PC-9 (cell line): ENCODE results near the gene KRCC1. TPM values are rescaled to one million over a fixed set of nuclear protein-coding genes. Genes with fewer than 3 reads are reported as not detected.
"Not testable (repeated sequence)": the region's sequence is repeated elsewhere in the genome, so short reads cannot be mapped to it uniquely, and the experiment has no call there.

ENCODE experiments used
- BruUV-seq: library from RNA; stranded (reverse); fragments of 400-500 nt; replicated peaks from 2 replicates; lab custom pipeline; 2021; lab: Mats Ljungman, UMichigan
- CTCF ChIA-PET: fragments of 300-600 bp; sonication (Branson Sonifier 250); formaldehyde crosslinking; loops from one replicate; lab custom pipeline; 2022; ENCODE audit warnings: antibody characterized with exemption; lab: Charles Lee
- POLR2A ChIA-PET: fragments of 300-600 bp; sonication (Branson Sonifier 250); formaldehyde crosslinking; loops from one replicate; lab custom pipeline; 2022; ENCODE audit warnings: antibody characterized with exemption; ENCODE audit not compliant: unreplicated experiment; lab: Charles Lee
- DNase-seq, 2 experiments: peaks; one replicate each; pipeline versions ENCODE4 v3.0.0 to v3.0.0-alpha.2; 2015 to 2022; ENCODE audit warnings: mixed read lengths in 1 of 2
- H2AFZ ChIP-seq: fragments of 200-600 bp; sonication (generic); 2 replicates; pipeline ENCODE4 v1.8.1; 2017; ENCODE audit warnings: antibody characterized with exemption
- H3F3A ChIP-seq: fragments of 200-600 bp; sonication (generic); 2 replicates; pipeline ENCODE4 v1.8.1; 2017; ENCODE audit warnings: antibody characterized with exemption, mild to moderate bottlenecking, low read depth; ENCODE audit not compliant: insufficient read depth
- H3K27ac ChIP-seq: fragments of 200-600 bp; sonication (generic); 2 replicates; pipeline ENCODE4 v1.6.1; 2016; ENCODE audit warnings: mixed run types
- H3K27me3 ChIP-seq: fragments of 200-600 bp; sonication (generic); 2 replicates; pipeline ENCODE4 v1.6.1; 2016; ENCODE audit warnings: low read depth, mixed run types; ENCODE audit not compliant: insufficient read depth
- H3K36me3 ChIP-seq: fragments of 200-600 bp; sonication (generic); 2 replicates; pipeline ENCODE4 v1.6.1; 2016; ENCODE audit warnings: low read depth, mixed run types
- H3K4me1 ChIP-seq: fragments of 200-600 bp; sonication (generic); replicated peaks from 2 replicates; pipeline ENCODE4 v1.6.1; 2016; ENCODE audit warnings: mixed run types; ENCODE audit not compliant: insufficient read depth
- H3K4me2 ChIP-seq: fragments of 200-600 bp; sonication (generic); 2 replicates; pipeline ENCODE4 v1.6.1; 2017; ENCODE audit warnings: mixed run types
- H3K4me3 ChIP-seq: fragments of 200-600 bp; sonication (generic); 2 replicates; pipeline ENCODE4 v1.6.1; 2016; ENCODE audit warnings: mixed run types
- H3K79me2 ChIP-seq: fragments of 200-600 bp; sonication (generic); 2 replicates; pipeline ENCODE4 v1.6.1; 2017; ENCODE audit warnings: low read depth, mixed run types
- H3K9me2 ChIP-seq: fragments of 200-600 bp; sonication (generic); 2 replicates; pipeline ENCODE4 v1.8.1; 2017; ENCODE audit warnings: mild to moderate bottlenecking; ENCODE audit not compliant: insufficient read depth
- H3K9me3 ChIP-seq: fragments of 200-600 bp; sonication (generic); 2 replicates; pipeline ENCODE4 v1.8.1; 2016; ENCODE audit warnings: low read depth; ENCODE audit not compliant: insufficient read depth
- H4K20me1 ChIP-seq: fragments of 200-600 bp; sonication (generic); 2 replicates; pipeline ENCODE4 v1.8.1; 2017; ENCODE audit not compliant: insufficient read depth
- EZH2 ChIP-seq: fragments of 200-600 bp; sonication (generic); IDR thresholded peaks from 2 replicates; pipeline ENCODE4 v1.8.0; 2017; ENCODE audit warnings: antibody characterized with exemption, low read depth
- intact Hi-C: fragments of 100-400 bp; cut with micrococcal nuclease; formaldehyde crosslinking; loops from one replicate; pipeline ENCODE4 v1.10.0; 2022; ENCODE audit not compliant: unreplicated experiment
- total RNA-seq: library from RNA; stranded (reverse); gene quantifications from 2 replicates; pipeline ENCODE4 v1.2.3, GENCODE V29; 2021
- TF ChIP-seq, protein P1 (sequence below): fragments of 200-600 bp; sonication (generic); conservative IDR thresholded peaks from 2 replicates; pipeline ENCODE4 v1.6.1; 2017; ENCODE audit warnings: mixed run types, antibody characterized with exemption, mild to moderate bottlenecking, moderate library complexity

The KRCC1 gene
- total RNA-seq, 1 experiment from 2014 or later: 17.4 TPM

DNA sequence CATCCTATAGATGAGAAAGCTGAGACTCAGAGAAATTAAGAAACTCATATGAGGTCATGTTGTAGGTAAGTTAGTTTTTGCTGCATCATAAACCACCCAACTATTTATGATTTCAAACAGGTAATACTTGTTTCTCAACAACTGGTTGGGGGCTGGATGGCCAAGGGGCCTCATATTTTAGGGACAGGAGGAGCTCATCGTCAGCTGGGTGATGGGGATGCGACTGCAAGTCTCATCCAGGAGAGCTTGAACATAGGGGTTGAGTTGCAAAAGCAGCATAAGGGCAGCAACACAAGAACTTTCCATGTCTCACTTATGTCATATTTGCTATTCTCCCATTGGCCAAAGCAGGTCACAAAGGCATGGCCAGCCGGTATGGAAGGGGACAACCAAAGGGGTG, 35.6 kb downstream of the KRCC1 start:
- 0 out of 2 replicates have a peak, but pooled peaks cover 7% of the 10 kb centered on the region for H3K4me1 ChIP-seq
- intact Hi-C loops: no loop called here
- no peaks in the 10 kb centered on the region for H4K20me1 ChIP-seq
- H3K9me2 ChIP-seq: no peaks in the 10 kb centered on the region
- TF ChIP-seq EZH2: no peak
- TF ChIP-seq, protein P1, sequence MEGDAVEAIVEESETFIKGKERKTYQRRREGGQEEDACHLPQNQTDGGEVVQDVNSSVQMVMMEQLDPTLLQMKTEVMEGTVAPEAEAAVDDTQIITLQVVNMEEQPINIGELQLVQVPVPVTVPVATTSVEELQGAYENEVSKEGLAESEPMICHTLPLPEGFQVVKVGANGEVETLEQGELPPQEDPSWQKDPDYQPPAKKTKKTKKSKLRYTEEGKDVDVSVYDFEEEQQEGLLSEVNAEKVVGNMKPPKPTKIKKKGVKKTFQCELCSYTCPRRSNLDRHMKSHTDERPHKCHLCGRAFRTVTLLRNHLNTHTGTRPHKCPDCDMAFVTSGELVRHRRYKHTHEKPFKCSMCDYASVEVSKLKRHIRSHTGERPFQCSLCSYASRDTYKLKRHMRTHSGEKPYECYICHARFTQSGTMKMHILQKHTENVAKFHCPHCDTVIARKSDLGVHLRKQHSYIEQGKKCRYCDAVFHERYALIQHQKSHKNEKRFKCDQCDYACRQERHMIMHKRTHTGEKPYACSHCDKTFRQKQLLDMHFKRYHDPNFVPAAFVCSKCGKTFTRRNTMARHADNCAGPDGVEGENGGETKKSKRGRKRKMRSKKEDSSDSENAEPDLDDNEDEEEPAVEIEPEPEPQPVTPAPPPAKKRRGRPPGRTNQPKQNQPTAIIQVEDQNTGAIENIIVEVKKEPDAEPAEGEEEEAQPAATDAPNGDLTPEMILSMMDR: no peak
- H3K4me2 ChIP-seq: no peak overlapping the region
- H3K27me3 ChIP-seq: no peaks in the 10 kb centered on the region
- H3K9me3 ChIP-seq: no peaks in the 10 kb centered on the region
- H3K27ac ChIP-seq: no peak overlapping the region
- CTCF ChIA-PET: no interaction called here
- POLR2A ChIA-PET: no interaction called here
- peaks cover 8% of the 10 kb centered on the region; the same call in 1 of the 2 replicates for H3F3A ChIP-seq
- no peak overlapping the region for H3K4me3 ChIP-seq
- BruUV-seq: no TSS peak
- H3K79me2 ChIP-seq: no peaks in the 10 kb centered on the region
- H3K36me3 ChIP-seq: no peaks in the 10 kb centered on the region
- no peak overlapping the region for H2AFZ ChIP-seq
- DNase-seq: no peak

DNA sequence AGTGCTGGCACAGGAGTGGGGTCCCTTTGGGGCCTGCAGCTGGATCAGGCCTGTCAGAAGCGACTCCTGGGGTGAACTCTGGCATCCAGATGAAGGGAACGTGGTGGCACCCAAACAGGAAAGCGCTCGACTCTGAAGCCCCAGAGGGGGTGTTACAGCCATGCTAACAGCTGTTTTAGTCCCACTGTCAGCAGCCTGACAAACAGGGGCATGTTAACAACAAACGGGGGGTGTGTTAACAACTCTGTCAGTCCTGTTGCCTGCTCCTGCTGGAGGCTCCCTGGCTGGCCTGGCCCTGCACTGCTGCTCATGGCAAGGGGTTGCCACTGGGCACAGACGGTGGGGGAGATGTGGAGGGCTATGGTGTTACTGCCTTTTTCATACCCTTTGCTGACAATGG, 36.7 kb downstream of the KRCC1 start:
- CTCF ChIA-PET: no interaction called here
- Histone ChIP-seq H3K36me3 (no peaks in the 10 kb centered on the region), H3K27me3 (no peaks in the 10 kb centered on the region), H3K79me2 (no peaks in the 10 kb centered on the region), H4K20me1 (no peaks in the 10 kb centered on the region), H3K4me2 (no peak overlapping the region), H3K9me3 (no peaks in the 10 kb centered on the region), H3K27ac (no peak overlapping the region), H3F3A (peaks cover 8% of the 10 kb centered on the region; the same call in 1 of the 2 replicates), H3K9me2 (no peaks in the 10 kb centered on the region), H3K4me3 (no peak overlapping the region), H2AFZ (no peak overlapping the region), H3K4me1 (0 out of 2 replicates have a peak, but pooled peaks cover 7% of the 10 kb centered on the region)
- TF ChIP-seq, protein P1: no peak
- no peak for TF ChIP-seq EZH2
- BruUV-seq: no TSS peak
- intact Hi-C loops: no loop called here
- POLR2A ChIA-PET: no interaction called here
- no peak for DNase-seq

DNA sequence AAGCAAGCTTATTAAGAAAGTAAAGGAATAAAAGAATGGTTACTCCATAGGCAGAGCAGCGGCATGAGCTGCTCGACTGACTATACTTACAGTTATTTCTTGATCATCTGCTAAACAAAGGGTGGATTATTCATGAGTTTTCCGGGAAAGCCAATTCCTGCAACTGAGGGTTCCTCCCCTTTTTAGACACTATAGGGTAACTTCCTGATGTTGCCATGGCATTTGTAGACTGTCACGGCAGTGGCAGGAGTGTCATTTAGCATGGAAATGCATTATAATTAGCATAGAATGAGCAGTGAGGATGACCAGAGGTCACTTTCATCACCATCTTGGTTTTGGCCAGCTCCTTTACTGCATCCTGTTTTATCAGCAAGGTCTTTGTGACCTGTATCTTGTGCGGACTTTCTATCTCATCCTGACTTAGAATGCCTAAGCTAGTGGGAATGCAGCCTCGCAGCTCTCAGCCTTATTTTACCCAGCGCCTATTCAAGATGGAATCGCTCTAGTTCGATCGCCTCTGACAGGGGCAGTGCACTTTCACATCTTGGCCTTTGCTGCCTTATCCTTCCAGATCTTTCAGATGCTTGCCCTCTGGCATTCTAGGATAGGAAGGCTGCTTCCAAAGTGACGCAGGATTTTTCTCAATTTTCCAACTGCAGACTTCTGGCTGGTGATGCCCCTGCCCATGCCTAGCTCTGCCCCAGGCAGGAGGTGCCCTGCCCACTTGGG, 37.3 kb downstream of the KRCC1 start:
- H3K9me2 ChIP-seq, intact Hi-C loops, BruUV-seq, DNase-seq, H3K9me3 ChIP-seq, H3K27me3 ChIP-seq, H3F3A ChIP-seq, H3K79me2 ChIP-seq, H2AFZ ChIP-seq, H3K27ac ChIP-seq, H3K4me1 ChIP-seq, CTCF ChIA-PET, H4K20me1 ChIP-seq, H3K4me3 ChIP-seq, H3K36me3 ChIP-seq: not testable (repeated sequence)
- H3K4me2 ChIP-seq: peak overlapping the region; percentile 74; the same call in 1 of the 2 replicates
- POLR2A ChIA-PET: interaction anchor here (1.0 kb wide), 1 partner anchor 36 kb away, joined by 3 read pairs; no protein-coding TSS in a partner anchor

DNA sequence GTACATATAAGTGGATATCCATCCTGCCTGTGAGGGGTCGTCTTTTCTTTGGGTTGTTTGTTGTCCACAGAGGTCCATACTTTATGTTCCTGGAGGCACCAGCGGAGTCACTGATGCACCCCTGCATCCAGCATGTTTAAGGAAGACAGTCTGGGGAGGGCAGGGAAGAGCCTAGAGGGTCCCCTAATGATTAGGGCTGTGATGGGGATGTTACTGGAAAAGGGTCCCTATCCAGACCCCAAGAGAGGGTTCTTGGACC, 37.9 kb downstream of the KRCC1 start:
- H3K9me3 ChIP-seq, H3K27ac ChIP-seq, H3K4me1 ChIP-seq, H3K27me3 ChIP-seq, H3F3A ChIP-seq, H3K79me2 ChIP-seq, BruUV-seq, H3K36me3 ChIP-seq, DNase-seq, CTCF ChIA-PET, H4K20me1 ChIP-seq, H3K9me2 ChIP-seq: not testable (repeated sequence)
- intact Hi-C loops: loop anchor here (2.0 kb wide), 1 partner anchor 37 kb away; the partner anchor contains the start of gene KRCC1
- POLR2A ChIA-PET: interaction anchor here (1.0 kb wide), 1 partner anchor 37 kb away, joined by 3 read pairs; no protein-coding TSS in a partner anchor
- peak overlapping the region; percentile 74 for H3K4me2 ChIP-seq
- H2AFZ ChIP-seq: peak overlapping the region; percentile 99; the same call in 1 of the 2 replicates
- peak overlapping the region; percentile 76; the same call in 1 of the 2 replicates for H3K4me3 ChIP-seq
